Ascending aorta (tissue), 2 donors: ENCODE results near the gene PRRT4. TPM values are rescaled to one million over a fixed set of nuclear protein-coding genes. Genes with fewer than 3 reads are reported as not detected.

Experiments used
- DNase-seq, 2 donors: peaks; one replicate each; pipeline ENCODE4 v3.0.0-alpha.2; 2019; ENCODE audit warnings: low spot score in 2 of 2
- H3K27ac ChIP-seq, 2 donors: fragments of 200-600 bp; sonication (generic); one replicate each; pipeline ENCODE4 v1.5.1; 2016 to 2017; ENCODE audit warnings: mild to moderate bottlenecking in 1 of 2
- H3K27me3 ChIP-seq: fragments of 200-600 bp; sonication (generic); one replicate; pipeline ENCODE4 v1.5.1; 2017
- H3K36me3 ChIP-seq, 2 donors: fragments of 200-600 bp; sonication (generic); one replicate each; pipeline ENCODE4 v1.5.1; 2016
- H3K4me1 ChIP-seq, 2 donors: fragments of 200-600 bp; sonication (generic); one replicate each; pipeline ENCODE4 v1.5.1; 2016 to 2017; ENCODE audit warnings: mild to moderate bottlenecking in 1 of 2
- H3K4me3 ChIP-seq, 2 donors: fragments of 200-600 bp; sonication (generic); one replicate each; pipeline ENCODE4 v1.5.1; 2016 to 2017; ENCODE audit warnings: mild to moderate bottlenecking in 1 of 2
- H3K9me3 ChIP-seq, 2 donors: fragments of 200-600 bp; sonication (generic); one replicate each; pipeline ENCODE4 v1.5.1; 2016
- CTCF ChIP-seq, 3 experiments: fragments of 200-600 bp in 2 of 3; fragments of 450-650 bp in 1 of 3; sonication (generic) in 2 of 3; IDR thresholded peaks; one replicate each; pipeline ENCODE4 v1.5.1; 2016 to 2019; ENCODE audit warnings: antibody characterized with exemption in 3 of 3, mild to moderate bottlenecking in 1 of 3, moderate library complexity in 1 of 3
- intact Hi-C: fragments of 100-400 bp; cut with DNase I; formaldehyde crosslinking; loops from one replicate; pipeline ENCODE4 v1.15.1; 2023
- total RNA-seq: library from RNA; depleted of rRNA; stranded (reverse); fragments of >200 nt; gene quantifications from one replicate; pipeline ENCODE4 v1.1.0, GENCODE V29; 2016

PRRT4 gene
- total RNA-seq, 1 donor from 2014 or later = 7.6 TPM

DNA sequence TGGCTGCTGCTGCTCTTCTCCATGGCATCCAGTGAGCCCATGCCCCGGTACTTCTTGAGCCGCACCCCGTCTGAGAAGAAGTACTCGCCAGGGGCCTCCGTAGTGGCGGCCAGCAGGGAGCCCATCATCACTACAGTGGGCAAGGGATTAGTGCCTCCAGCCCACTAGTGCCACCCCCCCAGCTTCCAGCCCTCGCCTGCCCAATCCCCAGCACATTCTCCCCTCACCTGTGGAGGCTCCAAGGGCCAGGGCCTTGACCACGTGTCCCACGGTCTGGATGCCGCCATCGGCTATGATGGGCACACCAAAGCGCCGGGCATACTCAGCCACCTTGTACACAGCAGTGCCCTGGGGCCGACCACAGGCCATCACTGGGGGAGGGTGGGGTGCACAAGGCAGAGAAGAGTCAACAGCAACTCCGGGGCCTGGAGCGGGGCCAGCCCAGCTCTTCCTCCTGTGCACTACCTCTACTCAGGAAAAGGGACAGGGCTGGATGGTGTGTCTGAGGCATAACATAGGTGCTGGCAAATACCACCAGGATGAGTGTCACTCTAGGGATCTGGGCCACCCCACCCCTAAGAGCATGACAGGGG is 33.5 kb upstream of the PRRT4 start:
- DNase-seq = no peak
- intact Hi-C loops = no loop called here
- H3K36me3 ChIP-seq = peaks cover 63 to 78% of the 10 kb centered on the region in 2 donors
- no peak overlapping the region for H3K4me3 ChIP-seq
- no peaks in the 10 kb centered on the region for H3K9me3 ChIP-seq
- no peak overlapping the region for H3K27ac ChIP-seq
- no peak for TF ChIP-seq CTCF (IDR thresholded peaks at IDR 0.05)
- H3K4me1 ChIP-seq = no peaks in the 10 kb centered on the region
- H3K27me3 ChIP-seq = no peaks in the 10 kb centered on the region

DNA sequence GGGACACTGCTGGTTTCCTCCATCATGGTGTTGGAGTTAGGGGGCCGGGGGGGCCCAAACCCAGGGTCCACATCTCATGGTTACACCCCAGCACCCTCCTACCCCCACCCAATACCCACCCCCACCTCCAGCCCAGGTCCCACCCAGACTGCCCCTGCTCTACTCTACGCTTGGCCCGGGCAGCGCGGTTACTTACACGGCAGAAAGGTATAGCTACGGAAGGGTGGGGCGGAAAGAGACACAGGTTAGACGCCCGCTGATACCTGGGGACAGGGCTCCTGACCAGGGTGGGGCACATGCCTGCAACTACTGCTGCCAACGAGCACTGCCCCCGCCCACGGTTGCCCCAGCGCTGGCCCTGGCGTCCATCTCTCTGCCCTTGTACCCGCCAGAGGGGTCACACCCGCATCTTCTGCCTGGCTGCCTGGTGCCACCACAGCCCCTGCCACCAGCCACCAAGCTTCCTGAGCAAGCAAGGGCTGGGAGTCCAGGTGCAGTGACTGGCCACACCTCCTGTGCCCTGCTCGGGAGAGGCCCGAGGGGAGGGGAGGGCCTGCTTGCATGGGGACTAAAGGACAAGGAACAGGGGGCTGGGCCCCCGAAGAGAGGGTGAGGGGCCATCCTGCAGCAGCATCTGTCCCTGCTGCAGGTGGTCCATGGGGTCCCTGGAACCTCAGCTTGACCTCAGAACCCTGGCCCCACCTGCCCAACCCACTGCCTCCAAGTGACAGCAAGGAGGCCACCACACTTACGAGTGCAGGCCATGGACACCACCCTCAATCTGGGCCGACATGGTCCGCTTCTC is 32.2 kb upstream of the PRRT4 start:
- no peak for TF ChIP-seq CTCF (IDR thresholded peaks at IDR 0.05)
- H3K9me3 ChIP-seq = no peaks in the 10 kb centered on the region
- H3K4me1 ChIP-seq = no peaks in the 10 kb centered on the region
- H3K36me3 ChIP-seq = peaks cover 58 to 67% of the 10 kb centered on the region in 2 donors
- intact Hi-C loops = no loop called here
- no peak for DNase-seq
- no peak overlapping the region for H3K4me3 ChIP-seq
- no peaks in the 10 kb centered on the region for H3K27me3 ChIP-seq
- no peak overlapping the region for H3K27ac ChIP-seq

DNA sequence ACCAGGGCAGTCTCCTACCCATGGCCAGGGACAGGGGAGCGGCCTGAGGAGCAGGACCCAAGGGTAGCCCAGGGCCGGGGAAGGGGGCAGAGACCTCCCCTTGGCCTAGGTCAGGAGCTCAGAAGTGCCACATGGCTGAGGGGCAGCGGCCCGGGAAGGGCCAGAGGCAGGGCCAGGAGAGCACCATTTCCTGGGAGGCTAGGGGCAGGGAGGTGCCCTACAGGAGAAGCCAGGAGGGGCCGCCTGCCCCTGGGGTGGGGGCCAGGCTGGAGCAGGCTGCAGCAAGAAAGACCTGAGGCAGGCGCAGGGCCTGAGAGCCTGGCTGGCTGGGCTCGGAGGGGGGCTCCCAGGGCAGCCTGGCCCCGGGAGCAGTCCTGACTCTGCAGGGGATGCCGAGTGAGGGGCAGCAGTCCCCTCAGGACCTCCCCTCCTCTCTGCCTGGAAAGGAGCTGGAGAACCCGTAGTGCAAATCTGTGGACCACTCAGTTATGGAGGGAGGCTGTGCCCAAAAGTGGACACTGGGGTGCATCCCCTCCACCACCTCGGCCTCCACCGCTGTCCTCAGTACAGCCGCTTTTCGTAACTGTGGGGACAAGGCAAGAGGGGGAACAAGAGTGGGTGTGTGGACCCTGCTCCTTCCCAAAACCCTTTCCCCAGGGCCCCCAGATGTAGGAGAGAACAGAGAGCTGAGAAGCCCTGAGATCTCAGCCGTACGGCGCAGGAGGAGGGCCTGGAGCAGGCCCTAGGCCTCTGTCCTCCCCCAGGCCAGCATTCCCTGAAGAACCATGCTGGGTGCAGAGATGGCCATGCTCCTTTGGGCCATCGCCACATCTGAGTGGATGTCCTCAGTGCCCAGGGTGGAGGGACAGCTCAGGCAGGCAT is 31.2 kb upstream of the PRRT4 start:
- H3K36me3 ChIP-seq = peaks cover 51 to 59% of the 10 kb centered on the region in 2 donors
- H3K9me3 ChIP-seq = no peaks in the 10 kb centered on the region
- peak in 1 of 2 donors; percentile 49 for DNase-seq
- H3K27ac ChIP-seq = no peak overlapping the region
- intact Hi-C loops = no loop called here
- H3K4me3 ChIP-seq = no peak overlapping the region
- H3K4me1 ChIP-seq = no peaks in the 10 kb centered on the region
- TF ChIP-seq CTCF (IDR thresholded peaks at IDR 0.05) = no peak
- no peaks in the 10 kb centered on the region for H3K27me3 ChIP-seq

DNA sequence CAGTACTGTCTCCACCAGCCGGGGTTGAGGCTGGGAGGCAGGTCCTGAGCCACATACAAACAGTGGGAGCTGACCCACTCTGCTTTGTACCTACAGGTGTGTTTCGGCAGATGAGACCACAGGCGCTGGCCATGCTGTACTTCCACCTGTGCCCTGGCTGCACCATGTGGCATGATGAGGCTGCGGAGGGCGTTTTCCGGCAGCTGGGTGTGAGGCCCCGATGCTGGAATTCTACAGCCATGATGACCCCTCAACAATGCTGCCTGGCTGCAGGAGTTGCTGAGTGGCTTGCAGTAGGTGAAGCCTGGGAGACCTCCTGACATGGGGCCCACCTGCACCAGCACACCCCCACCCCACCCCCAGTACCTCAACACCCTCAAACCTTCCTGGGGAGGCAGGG is 30.3 kb upstream of the PRRT4 start:
- H3K9me3 ChIP-seq = no peaks in the 10 kb centered on the region
- no peak for TF ChIP-seq CTCF (IDR thresholded peaks at IDR 0.05)
- no peak overlapping the region for H3K4me3 ChIP-seq
- no peaks in the 10 kb centered on the region for H3K4me1 ChIP-seq
- peaks cover 45 to 50% of the 10 kb centered on the region in 2 donors for H3K36me3 ChIP-seq
- H3K27me3 ChIP-seq = no peaks in the 10 kb centered on the region
- no peak overlapping the region for H3K27ac ChIP-seq
- intact Hi-C loops = no loop called here
- peak in 1 of 2 donors; percentile 54 for DNase-seq

DNA sequence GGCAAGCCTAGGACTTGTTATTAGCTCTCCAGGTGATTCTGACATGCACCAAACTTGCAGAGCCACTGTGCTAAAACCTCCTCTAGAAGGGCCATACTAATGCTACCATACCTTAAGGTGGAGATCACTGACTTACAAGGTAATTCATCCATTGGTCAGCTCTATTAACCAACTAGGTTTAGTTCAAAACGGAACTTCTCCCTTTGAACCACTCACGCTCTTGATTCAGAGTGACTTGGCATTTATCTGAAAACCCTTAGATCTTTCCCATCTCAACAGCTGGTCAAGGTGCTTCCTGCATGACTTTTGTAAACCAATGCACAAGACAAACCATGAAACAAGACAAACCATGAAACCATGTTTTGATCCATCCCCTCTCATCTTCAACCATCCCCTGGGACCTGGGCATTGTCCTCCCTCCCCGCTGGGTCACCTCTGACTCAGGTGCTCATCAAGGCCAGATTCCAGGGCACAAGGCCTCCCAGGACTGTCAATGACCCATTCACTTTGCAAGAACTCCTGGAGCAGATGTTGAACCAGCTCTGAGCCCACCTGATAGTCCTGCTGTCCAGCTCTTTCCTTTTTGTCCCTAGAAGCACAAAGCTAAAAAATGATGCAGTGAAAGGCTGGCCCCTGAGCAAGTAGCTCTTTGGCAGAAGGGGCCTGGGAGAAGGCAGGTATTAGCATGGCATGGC is 29.5 kb upstream of the PRRT4 start:
- TF ChIP-seq CTCF (IDR thresholded peaks at IDR 0.05) = no peak
- DNase-seq = peak in 1 of 2 donors; percentile 19
- Histone ChIP-seq H3K27me3 (no peaks in the 10 kb centered on the region), H3K9me3 (no peaks in the 10 kb centered on the region), H3K36me3 (peaks cover 37 to 42% of the 10 kb centered on the region in 2 donors), H3K4me3 (no peak overlapping the region), H3K4me1 (no peaks in the 10 kb centered on the region), H3K27ac (no peak overlapping the region)
- intact Hi-C loops = no loop called here
